ENCODE measurements around the gene PSORS1C2.
"Not testable (repeated sequence)": the region's sequence is repeated elsewhere in the genome, so short reads cannot be mapped to it uniquely, and the experiment has no call there.

The PSORS1C2 gene

DNA sequence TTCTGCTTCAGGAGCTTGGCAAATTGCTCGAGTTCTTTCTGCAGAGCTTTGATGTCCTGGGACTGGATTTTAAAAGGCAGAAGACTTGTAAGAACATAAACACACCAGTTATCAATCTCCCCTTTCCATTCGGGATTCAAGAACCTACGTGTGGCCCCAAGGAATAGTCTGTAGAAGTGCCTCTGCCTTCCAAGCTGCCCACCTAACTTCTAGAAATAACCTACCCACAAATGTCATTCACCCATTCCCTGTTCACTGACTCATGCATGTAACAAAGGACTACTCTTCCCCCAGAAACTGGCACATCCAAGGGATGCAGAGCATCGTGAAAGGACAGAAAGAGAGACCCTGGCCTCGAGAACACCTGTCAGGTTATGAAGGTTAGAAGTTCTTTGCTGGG, 27.1 kb upstream of the PSORS1C2 start:
- DNase-seq (ENCODE audit: low read depth in 2 of 2) = no peak

DNA sequence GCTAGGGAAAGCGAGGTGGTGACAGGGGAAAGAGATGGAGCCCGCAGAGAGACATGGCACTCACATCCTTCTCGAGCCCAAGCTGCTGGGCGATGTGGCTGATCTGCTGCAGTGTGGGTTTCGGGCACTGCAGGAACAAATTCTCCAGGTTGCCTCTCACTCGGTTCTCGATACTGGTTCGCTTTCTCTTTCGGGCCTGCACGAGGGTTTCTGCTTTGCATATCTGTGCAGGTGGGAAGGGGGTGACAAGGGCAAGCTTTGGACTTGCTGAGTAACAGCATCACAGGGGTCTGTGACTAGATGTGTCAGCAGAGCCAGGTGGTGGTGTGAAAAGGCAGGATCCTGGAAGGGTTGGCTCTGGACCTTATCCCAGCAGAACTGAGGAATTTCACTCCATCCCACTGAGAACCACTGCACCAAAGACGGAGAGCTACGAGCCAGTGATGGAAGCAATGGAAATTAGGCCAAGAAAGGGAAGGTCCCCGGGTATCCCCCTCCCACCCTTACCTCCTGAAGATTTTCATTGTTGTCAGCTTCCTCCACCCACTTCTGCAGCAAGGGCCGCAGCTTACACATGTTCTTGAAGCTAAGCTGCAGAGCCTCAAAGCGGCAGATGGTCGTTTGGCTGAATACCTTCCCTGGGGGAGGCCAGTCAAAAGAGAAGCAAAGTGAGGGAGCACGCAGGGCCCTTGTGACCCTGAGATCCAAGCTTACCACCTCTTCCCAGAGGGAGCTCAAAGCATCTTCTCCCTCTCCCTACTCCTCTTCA, 26.4 kb upstream of the PSORS1C2 start:
- not testable (repeated sequence) for DNase-seq (ENCODE audit: low read depth in 2 of 2)

DNA sequence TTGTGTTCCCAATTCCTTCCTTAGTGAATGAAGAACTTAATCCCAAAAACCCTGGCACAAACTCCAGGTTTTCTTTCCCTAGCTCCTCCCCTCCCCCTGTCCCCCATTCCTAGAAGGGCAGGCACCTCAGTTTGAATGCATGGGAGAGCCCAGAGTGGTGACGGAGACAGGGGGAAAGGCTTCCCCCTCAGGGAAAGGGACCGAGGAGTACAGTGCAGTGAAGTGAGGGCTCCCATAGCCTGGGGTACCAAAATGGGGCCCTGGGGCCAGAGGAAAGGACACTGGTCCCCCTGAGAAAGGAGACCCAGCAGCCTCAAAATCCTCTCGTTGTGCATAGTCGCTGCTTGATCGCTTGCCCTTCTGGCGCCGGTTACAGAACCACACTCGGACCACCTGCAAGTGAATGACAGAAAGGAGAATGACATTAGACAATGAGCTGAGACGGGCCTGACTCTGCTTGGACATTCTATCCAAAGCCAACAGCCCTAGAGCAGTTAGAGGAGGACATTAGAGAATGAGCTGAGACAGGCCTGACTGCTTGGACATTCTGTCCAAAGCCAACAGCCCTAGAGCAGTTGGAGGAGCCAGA, 25.7 kb upstream of the PSORS1C2 start:
- not testable (repeated sequence) for DNase-seq (ENCODE audit: low read depth in 2 of 2)

DNA sequence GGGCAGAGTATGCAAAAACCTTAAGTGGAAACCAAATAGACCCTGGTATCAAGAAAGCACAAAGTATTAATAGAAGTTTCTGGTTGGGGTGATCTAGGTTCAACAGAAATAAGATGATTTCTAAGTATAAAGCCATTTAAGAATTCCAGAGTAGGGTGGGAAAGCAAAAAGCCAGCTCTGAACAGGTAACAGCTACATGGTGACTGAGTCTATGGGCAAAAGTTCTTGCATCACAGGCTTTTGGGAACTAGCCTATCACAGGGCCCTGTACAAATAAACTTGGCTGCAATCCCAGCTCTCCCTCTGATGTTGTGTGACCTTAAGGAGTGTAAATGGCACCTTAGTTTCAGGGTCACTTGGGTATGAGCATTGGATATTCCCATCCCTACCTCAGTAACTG, 25.1 kb upstream of the PSORS1C2 start:
- DNase-seq (ENCODE audit: low read depth in 2 of 2) = no peak

DNA sequence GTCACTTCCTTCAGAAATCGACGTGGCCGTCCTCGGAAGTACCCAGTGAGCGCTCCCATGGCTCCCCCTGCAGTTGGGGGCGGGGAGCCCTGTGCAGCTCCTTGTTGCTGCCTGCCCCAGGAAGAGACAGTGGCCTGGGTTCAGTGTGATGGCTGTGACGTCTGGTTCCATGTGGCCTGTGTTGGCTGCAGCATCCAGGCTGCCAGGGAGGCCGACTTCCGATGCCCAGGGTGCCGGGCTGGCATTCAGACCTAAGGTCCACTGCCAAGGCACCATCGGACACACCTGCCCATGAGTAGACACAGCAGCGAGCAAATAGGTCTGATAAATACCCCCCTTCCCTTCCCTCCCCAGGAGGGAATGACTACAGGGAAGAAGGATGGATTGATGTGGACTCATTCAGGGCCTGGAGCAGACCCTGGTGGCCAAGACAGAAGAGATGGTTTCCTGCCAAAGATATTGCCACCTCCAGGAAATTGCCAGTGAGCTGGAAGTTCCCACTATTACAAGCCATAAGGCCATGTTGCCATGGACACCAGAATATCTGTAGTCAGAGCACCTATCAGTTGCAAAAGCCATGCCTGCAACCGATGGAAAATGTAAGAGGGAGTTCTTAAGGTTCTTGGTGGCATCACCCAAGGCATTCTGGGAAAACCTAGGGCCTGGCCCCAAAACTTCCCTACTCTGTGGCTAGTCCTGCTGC, 23.7 kb upstream of the PSORS1C2 start:
- DNase-seq (ENCODE audit: low read depth in 2 of 2) = no peak

DNA sequence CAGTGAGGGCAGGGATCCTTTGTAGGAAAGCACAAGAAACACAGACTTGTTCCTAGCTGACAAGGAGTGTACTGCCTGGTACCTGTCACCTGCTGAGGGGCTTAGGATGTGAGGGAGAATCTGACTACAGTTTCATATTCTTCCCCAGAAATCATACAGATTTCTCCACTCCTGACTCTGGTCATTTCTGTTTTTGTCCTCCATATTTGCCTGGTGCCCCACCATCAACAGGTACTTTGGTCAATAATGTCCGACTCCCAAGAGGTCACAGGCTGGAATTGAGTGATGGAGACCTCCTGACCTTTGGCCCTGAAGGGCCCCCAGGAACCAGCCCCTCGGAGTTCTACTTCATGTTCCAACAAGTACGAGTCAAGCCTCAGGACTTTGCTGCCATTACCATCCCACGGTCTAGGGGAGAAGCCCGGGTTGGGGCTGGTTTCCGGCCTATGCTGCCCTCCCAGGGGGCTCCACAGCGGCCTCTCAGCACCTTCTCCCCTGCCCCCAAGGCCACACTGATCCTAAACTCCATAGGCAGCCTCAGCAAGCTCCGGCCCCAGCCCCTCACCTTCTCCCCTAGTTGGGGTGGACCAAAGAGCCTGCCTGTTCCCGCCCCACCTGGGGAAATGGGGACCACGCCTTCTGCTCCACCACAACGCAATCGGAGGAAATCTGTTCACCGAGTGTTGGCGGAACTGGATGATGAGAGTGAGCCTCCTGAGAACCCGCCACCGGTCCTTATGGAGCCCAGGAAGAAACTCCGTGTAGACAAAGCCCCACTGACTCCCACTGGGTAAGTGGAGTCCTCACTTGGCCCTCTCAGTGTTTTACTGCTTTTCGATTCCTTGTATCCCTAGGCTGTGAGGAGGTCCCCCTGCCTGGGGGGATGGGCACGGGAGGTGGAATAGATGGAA, 22.6 kb upstream of the PSORS1C2 start:
- no peak for DNase-seq (ENCODE audit: low read depth in 2 of 2)

DNA sequence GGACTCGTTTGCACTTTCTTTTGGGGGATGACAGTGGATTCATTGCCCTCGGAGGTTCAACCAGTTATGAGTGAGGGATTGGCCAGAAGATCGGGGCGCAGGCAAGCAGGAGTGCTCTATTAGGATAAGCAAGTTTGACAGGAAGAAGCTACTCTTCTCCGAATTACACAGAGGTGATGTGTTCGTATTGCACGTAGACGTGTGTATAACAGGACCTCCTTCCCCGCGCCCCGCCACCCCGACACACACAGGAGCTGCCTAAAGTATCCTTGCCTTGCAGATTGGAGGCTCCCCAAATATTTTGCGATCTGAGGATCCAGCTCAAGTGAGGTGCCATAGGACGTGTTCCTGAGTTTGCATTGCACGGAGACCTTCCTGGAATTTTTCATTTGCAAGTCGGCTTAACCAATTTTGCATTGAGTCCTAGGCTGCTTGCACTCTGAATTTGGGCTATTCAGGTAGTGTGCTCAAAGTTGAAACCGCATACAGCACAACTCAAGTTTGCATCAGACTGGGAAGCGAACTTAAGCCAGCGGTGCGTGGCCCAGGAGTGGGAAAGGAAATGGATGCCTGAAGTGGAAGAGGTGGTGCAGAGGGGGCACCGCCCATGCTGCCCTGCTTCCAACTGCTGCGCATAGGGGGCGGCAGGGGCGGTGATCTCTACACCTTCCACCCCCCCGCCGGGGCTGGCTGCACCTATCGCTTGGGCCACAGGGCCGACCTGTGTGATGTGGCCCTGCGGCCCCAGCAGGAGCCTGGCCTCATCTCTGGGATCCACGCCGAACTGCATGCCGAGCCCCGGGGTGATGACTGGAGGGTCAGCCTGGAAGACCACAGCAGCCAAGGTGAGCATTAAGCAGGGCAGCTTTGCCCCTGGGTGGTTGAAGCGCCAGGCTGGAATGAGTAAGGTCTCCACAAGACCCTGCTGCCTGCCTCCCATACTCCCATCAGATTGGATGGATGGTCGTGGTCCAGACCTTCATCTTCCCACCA, 20.3 kb upstream of the PSORS1C2 start:
- no peak for DNase-seq (ENCODE audit: low read depth in 2 of 2)

DNA sequence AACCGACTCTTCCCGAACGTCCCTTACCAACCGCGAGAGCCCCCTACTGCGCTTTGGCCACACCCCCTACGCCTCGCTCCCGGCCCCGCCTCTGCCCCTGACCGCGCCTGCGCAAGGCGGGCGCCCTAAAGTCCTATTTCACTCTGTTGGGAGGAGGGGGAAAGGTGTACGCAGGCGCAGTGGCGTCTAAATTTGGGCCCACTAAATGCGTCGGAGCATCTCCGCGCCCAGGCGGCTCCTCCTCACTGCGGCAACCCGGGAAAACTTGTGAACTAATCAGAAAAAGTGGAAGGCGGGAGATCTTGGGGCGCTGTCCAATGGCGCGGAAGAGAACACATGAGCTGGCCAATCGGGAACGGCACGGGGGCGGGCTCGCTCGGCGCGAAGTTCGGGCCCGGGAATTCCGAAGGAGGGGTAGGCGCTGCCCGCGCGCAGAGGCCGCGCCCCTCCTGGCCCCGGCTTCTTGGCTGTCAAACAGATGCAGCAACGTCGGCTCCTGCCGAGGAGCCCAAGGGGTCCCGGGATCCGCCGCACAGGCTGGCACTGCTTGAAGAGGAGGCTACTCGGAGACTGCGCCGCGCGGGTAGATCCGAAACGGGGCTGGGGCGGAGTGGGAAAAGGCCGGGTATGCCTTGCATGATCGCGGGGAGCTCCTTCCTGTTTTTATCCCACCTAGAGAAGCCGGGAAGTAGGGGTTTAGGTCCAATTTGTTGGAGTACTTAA, 19.4 kb upstream of the PSORS1C2 start, which contains the start of gene TCF19:
Gene TCF19, plus strand, starts transcription at position 450 of the 723 bp plus-strand sequence. CDS start 881 bp downstream, outside the sequence.
- peak; percentile 99 for DNase-seq (ENCODE audit: low read depth in 2 of 2)

DNA sequence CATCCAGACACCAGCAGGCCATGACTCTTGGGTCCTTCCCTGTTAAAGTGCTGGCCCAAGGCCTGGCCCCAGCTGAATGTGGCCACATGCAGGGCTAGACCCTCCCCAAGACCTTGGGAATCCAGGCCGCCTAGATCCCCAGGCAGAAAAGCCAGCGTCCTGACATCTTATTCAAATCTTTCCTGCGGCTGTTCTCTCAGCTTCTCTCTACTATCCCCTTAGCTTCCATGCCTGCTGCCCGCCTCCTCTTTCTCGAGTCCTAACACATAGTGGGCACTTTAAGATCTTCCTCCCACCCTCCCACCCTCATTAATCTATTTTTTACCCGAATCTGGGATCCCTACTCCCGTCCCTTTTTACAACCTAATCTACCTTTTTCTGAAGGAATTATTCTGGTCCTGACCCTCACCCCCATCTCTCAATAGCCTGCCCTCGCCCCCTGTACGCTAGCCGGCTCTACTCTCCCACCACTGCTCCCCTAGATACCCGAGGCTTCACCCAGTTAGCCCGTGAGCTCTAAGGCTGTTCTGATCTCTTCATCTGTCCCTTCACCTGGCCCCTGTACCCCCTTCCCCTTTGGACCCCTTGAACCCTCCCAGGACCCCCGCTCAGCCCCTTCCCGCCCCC, 18.8 kb upstream of the PSORS1C2 start, which contains the start of gene CCHCR1:
Gene CCHCR1, minus strand, starts transcription at position 290 of the 627 bp plus-strand sequence. Its CDS starts 202 bp downstream, at position 88.
- DNase-seq (ENCODE audit: low read depth in 2 of 2) = no peak

DNA sequence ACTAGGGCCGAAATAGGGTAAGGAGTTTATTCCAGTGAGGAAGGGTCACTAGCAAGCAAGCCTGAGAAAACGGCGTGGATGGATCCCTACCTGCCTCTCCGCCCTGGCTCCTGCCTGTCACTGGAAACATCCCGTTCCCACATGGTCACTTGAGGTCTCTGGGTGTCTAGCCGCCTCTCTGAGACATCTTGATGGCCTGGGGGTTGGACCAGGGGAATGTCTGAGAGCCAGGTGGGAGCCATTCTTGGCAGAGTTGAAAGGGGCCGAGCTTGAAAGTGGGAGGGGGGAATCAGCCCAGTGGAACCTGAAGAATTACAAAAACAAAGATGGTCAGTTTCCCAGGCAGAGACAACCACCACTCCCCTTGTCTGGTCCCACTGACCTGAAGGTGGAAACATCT, 17.8 kb upstream of the PSORS1C2 start:
- DNase-seq (ENCODE audit: low read depth in 2 of 2) = no peak

DNA sequence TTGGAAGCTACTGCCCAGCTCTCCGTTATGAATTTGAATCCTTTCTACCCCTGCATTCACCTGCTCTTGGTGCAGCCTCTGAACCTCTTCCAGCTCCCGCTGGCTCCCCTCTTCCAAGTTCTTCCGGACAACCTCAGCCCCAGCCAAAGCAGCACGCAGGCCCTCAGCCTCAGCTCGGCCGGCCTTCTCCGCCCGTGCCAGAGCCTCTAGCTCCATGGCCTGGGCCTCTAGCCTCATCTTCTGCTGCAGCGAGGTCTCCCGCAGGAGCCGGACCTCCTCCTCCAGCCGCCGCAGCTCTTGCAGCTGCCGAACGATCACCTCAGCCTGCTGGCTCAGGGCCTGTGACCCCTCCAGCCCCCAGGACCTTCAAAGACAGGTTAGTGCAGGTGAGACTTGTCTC, 15.6 kb upstream of the PSORS1C2 start:
- DNase-seq (ENCODE audit: low read depth in 2 of 2) = no peak

DNA sequence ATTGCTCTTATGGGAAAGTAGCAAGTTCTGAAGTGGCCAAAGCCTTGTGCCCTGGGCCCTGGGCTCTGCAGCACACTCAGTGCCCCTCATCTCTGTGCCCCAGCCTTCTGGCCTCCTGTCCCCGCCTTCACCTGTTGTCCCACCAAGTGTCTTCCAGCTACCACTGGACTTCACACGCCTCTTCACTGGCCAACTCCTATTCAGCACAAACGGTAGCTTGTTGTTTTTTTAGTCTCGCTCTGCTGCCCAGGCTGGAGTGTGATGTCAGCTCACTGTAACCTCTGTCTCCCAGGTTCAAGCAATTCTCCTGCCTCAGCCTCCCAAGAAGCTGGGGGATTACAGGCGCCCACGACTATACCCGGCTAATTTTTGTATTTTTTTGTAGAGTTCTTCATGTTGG, 13.9 kb upstream of the PSORS1C2 start:
- no peak for DNase-seq (ENCODE audit: low read depth in 2 of 2)

DNA sequence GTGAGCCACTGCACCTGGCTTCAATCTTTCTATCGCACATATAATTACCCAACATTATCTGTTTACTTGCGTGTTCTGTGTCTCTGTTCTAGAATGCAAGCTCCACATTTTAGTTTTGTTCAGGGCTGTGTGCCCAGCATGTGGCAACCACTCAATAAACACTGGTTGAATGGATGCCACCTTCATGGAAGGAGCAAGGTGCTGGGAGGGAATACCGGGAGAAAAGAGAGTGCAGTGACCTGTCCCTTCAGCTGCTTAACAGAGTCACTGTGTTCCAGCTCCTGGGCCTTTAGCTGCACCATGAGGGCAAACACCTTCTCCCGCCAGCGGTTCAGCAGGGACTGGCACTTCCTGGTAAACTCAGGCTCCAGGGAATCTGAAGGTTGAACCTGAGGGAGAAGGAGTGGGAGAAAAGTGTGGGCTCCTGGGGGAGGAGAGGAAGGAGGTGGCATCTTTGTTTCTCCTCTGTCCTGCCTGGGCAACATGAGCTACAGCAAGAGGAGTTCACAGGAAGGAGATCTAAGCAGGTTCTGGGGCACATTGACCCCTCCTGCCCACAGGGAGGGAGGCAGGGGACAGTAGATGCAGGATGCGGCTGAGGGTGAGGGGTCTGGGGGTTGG, 11.1 kb upstream of the PSORS1C2 start:
- no peak for DNase-seq (ENCODE audit: low read depth in 2 of 2)

DNA sequence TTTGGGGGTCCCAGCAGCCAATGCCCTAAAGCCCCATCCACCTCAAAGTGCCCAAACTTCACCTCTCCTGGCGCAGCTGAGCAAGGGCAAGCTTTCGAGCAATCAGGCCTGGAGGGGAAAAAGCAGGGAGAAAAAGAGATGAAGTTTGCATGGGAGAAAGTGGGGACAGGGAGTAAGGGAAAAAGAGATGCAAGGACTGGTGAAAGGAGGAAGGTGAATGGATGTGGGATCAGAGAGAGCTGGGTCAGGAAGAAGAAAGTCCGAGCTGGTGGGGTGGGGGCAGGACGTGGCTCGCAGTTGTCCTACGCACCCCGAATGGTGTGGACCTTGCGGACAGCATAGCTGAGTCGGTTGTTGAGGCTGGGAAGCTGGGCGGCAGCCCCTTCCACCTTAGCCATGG, 6.5 kb upstream of the PSORS1C2 start:
- DNase-seq (ENCODE audit: low read depth in 2 of 2) = no peak

DNA sequence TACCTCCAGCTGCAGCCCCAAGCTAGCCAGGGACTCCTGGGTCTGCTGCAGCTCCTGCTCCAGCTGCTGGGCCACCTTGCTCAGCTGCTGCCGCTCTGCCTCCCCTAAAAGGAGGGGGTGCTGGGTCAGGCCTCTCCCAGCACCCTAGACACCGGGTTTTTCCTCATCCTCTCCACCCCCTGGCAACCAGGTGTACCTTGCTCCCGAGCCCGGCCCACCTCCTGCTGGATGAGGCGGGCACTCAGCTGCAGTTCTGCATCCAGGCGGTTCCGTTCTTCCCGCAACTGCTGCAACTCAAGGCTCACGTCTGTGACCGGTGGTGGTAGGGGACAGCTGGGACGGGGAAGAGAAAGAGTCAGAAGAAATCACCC, 6.1 kb upstream of the PSORS1C2 start:
- no peak for DNase-seq (ENCODE audit: low read depth in 2 of 2)

DNA sequence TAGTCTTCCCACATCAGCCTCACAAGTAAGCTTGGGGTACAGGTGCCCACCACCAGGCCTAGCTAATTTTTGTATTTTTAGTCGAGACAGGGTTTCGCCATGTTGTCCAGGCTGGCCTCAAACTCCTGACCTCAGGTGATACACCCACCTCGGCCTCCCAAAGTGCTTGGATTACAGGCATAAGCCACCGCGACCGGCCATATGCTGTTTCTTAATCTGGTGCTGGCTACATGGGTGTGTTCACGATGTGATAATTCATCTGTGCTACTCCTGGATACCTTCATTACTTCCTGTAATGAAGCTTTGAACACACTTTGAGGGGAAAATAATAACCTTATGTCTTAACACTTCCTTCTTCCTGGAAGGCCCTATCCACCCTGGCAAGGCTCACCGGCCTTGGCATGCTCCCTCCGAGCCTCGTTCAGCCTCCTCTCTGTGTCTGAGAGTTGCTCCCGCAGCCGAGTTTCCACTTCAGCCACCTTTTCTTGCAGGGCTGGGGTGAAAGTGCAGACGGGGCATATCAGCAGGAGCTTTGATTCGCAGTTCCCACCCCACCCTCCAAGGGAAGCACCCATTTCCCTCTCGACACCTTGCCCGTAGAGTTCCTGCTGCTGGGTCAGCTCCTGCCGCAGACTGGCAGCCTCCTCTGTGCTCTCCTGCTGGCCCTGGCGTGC, 5.6 kb upstream of the PSORS1C2 start:
- DNase-seq (ENCODE audit: low read depth in 2 of 2) = no peak

DNA sequence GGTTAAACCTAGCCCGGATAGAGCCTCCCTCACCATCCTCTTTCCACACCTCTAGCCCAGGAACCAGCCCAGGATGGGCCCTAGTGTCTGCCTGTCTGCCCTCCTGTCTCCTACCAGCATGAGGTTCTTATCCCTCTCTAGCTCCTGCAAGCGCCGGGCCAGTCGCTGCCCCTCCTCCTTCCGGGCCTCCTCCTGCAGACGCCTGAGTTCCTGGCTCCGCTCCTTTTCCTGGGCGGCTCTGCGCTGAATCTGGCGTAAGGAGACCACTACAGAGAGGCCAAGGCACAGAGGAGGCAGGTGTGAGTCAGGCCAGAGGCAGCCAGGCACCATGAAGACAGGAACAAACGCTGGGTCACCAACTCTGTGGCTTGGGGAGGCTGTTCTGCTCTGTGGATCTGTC, 4.3 kb upstream of the PSORS1C2 start:
- DNase-seq (ENCODE audit: low read depth in 2 of 2) = no peak

DNA sequence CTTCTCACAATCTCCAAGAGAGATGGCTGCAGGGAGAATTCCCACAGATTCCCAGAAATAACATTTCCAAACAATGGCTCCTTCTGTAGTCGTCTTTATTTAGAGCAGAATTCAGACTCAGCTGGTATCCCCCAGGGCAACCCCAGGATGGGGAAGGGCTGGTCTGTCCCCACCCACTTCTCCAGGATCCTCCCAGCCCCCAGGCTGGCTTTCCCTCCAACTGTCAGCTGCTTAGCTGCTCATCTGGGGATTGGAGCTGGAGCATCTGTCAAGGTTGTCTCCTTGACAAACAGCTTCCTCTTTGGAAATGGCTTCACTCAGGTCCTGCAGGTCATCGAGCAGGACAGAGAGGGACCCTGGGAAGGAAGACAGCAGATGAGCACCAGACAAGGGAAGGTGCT, 3.5 kb upstream of the PSORS1C2 start:
- no peak for DNase-seq (ENCODE audit: low read depth in 2 of 2)
